HG02852 (cell line): ENCODE results near the gene CCDC180.
"Not testable (repeated sequence)": the region's sequence is repeated elsewhere in the genome, so short reads cannot be mapped to it uniquely, and the experiment has no call there.

Experiments
- ATAC-seq: cut with Tn5 transposase; IDR thresholded peaks from one replicate; pipeline ENCODE4 v1.9.1; 2021; ENCODE audit warnings: mild to moderate bottlenecking, moderate library complexity; ENCODE audit not compliant: unreplicated experiment

The CCDC180 gene

GRCh38 chr9:97307500-97308163 is at the start of gene CCDC180:
CCDC180 (plus strand) TSS chr9:97307659; CDS start chr9:97308064, 405 bp downstream.
- no peak for ATAC-seq

- not testable (repeated sequence) for ATAC-seq
These were observed 47.5 kb upstream of the CCDC180 start for GRCh38 chr9:97259834-97260514.

GRCh38 chr9:97271292-97271691 is 36.2 kb upstream of the CCDC180 start:
- ATAC-seq = no peak

GRCh38 chr9:97272072-97272471 is 35.4 kb upstream of the CCDC180 start:
- no peak for ATAC-seq

GRCh38 chr9:97276310-97276852 is 31.1 kb upstream of the CCDC180 start:
- ATAC-seq = no peak

GRCh38 chr9:97277953-97278352 is 29.5 kb upstream of the CCDC180 start:
- no peak for ATAC-seq

- no peak for ATAC-seq
These were observed 26.6 kb upstream of the CCDC180 start for GRCh38 chr9:97280755-97281330.

GRCh38 chr9:97283768-97284167 is 23.7 kb upstream of the CCDC180 start:
- ATAC-seq = no peak

- ATAC-seq = no peak
These were observed 22.7 kb upstream of the CCDC180 start for GRCh38 chr9:97284798-97285197.

GRCh38 chr9:97292200-97292599 is 15.3 kb upstream of the CCDC180 start:
- ATAC-seq = no peak

- ATAC-seq = no peak
These were observed 14.2 kb upstream of the CCDC180 start for GRCh38 chr9:97293207-97293721.

- ATAC-seq = no peak
These were observed 13.6 kb upstream of the CCDC180 start for GRCh38 chr9:97293818-97294217.

- ATAC-seq = no peak
These were observed 9.6 kb upstream of the CCDC180 start for GRCh38 chr9:97297889-97298288.

GRCh38 chr9:97299809-97300414 is 7.5 kb upstream of the CCDC180 start:
- ATAC-seq = peak; percentile 94

- ATAC-seq = no peak
These were observed 6.9 kb upstream of the CCDC180 start for GRCh38 chr9:97300586-97300985.

- ATAC-seq = no peak
These were observed 5.5 kb upstream of the CCDC180 start for GRCh38 chr9:97301974-97302373.

GRCh38 chr9:97304586-97304985 is 2.9 kb upstream of the CCDC180 start:
- no peak for ATAC-seq

- ATAC-seq = no peak
These were observed 1.8 kb upstream of the CCDC180 start for GRCh38 chr9:97305501-97306298.

- ATAC-seq = no peak
These were observed 368 bp upstream of the CCDC180 start for GRCh38 chr9:97307091-97307490.

GRCh38 chr9:97309260-97309659 is 1.8 kb downstream of the CCDC180 start:
- ATAC-seq = no peak
